Measurements from ENCODE around the gene EML6.

The EML6 gene

GRCh38 chr2:54952425-54952824, 229.0 kb downstream of the EML6 start:
- no peak for DNase-seq

GRCh38 chr2:54952978-54953456, 229.6 kb downstream of the EML6 start:
- DNase-seq = no peak

DNA sequence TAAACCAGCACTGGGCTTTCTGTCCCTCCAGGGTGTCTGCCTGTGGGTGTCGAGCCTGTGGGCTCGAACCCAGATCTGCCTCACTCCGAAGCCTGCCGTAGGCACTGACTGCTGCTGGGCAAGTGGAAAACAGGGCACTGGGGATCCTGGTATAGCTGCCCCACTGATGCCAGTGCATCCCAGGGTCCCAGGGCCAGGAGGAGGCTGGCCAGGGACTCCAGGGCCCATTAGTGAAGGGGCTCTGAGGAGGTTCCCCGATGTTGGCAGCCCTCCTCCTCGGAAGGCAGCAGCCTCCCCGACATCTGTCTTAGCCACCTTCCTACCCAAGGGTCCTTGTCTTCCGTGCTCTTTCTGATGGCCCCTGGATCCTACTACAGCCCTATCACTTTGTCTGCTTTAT, 230.7 kb downstream of the EML6 start:
- DNase-seq = no peak

GRCh38 chr2:54954705-54955357, 231.4 kb downstream of the EML6 start:
- DNase-seq = no peak

GRCh38 chr2:54955358-54956110, 232.1 kb downstream of the EML6 start:
- DNase-seq = no peak

DNA sequence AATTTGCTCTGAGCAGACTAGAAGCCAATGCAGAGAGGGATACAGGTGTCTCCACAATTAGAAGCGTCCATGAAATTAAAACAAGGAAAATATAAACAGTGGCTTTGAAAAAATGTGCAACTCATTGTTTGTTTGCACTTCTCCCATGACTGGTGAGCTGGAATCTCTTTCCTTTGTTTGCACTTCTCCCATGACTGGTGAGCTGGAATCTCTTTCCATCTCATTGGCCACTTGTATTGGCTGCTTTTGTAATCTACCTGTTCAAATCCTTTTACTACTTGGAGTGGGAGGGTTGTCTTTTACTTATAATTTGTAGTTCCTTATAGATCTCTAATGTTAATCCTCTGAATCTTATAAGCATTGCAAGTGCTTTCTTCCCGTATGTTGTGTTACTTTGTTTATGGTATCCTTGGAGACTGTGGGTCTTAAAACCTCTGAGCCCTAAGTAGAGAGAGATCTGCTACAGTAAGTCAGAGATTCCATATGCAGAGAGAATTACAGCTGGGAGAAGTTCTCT, 232.7 kb downstream of the EML6 start:
- no peak for DNase-seq

GRCh38 chr2:54957321-54957999, 234.0 kb downstream of the EML6 start:
- DNase-seq = no peak

DNA sequence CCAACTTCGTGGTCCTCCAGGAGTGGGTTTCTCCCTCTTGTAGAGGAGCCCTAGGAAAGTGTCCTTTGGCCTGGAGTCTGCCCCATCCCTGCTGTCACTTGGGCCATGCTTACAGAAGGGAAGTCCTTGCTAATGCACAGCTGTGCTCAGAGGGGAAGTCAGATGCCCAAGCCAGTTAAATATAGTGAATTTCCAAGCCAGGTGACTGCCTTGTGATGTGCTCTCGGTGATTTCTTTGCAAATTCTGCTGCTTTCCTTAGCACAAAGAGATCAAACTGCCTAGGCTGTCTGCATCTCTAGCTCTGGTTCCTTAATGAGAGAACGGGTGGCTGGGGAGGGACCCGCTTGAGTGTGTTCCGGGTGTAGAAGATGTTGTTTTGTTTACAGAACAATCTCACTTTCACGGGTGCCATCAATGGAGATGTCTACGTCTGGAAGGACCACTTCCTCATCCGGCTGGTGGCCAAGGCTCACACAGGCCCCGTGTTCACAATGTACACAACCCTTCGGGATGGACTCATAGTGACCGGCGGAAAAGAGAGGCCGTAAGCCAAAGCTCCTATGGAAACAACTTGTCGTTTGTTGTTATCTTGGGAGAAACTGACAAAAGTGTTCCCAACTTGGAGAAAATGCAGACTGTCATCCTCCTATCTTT, 235.4 kb downstream of the EML6 start:
- no peak for DNase-seq

DNA sequence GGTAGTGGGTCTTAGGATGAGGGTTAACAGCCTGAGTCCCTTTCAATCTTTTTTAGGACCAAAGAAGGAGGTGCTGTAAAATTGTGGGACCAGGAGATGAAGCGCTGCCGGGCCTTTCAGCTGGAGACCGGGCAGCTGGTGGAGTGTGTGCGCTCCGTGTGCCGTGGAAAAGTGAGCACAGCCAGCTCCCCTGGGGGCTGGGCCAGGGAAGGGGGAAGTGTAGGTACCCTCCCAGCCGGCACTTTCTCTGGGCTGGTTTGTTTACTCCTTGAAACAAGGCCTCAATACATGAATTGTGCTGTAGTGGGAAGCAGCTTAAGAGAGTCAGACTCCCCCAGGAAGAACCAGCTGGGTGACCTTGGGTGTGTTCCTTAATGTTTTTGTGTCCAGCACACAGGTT, 236.7 kb downstream of the EML6 start:
- DNase-seq = no peak

- no peak for DNase-seq
Observed at GRCh38 chr2:54962511-54962910, 239.0 kb downstream of the EML6 start.

DNA sequence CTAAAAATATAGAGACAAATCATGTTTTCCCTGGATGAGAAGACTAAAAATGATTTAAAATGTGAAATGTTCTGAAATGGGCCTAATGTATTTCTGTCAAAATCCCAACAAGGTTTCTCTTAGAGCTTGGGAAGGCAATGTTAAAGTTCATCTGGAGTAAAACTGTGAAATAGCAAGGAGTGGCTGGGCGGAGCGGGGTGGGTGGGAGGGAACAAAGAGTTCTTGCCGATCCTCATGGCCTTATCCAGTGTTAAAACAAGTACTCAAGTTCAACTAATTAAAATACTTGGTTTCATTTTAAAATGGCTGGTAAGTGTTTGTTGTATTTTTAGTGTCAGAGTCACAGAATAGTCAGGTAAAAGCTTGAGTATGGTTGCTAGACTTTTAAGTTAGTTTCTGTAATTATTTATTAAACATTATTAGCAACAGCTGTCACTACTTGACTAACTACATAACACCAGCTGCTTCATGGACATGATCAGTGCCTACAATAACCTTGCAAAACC, 239.5 kb downstream of the EML6 start:
- no peak for DNase-seq

- no peak for DNase-seq
Observed at GRCh38 chr2:54963476-54963875, 240.0 kb downstream of the EML6 start.

- DNase-seq = no peak
Observed at GRCh38 chr2:54964271-54964670, 240.8 kb downstream of the EML6 start.

DNA sequence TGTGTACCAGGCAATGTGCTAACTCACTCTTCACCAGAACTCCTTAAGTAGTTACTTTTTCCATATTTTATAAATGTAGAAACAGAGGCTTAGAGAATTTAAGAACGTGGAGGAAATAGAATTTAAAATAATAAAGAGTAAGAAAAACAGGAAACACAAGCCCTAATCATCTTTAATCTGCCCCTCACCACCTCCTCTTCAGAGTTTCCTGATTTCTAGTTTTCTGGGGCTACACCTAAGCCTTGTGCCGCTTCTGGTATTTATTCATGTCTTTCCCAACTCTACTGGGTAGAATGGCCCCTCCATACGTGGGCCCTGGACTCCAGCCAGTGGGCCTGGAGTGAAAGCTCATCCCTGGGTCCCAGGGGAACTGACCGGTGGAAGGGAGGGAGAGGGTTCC, 241.4 kb downstream of the EML6 start:
- no peak for DNase-seq

DNA sequence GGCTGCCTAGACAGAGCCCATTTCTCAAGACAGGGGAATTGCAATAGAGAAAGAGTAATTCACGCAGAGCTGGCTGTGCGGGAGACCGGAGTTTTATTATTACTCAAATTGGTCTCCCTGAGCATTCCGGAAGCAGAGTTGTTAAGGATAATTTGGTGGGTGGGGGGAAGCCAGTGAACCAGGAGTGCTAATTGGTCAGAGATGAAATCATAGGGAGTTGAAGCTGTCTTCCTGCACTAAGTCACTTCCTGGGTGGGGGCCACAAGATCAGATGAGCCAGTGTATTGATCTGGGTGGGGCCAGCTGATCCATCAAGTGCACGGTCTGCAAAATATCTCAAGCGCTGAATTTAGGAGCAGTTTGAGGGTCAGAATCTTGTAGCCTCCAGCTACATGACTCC, 242.0 kb downstream of the EML6 start:
- DNase-seq = no peak

DNA sequence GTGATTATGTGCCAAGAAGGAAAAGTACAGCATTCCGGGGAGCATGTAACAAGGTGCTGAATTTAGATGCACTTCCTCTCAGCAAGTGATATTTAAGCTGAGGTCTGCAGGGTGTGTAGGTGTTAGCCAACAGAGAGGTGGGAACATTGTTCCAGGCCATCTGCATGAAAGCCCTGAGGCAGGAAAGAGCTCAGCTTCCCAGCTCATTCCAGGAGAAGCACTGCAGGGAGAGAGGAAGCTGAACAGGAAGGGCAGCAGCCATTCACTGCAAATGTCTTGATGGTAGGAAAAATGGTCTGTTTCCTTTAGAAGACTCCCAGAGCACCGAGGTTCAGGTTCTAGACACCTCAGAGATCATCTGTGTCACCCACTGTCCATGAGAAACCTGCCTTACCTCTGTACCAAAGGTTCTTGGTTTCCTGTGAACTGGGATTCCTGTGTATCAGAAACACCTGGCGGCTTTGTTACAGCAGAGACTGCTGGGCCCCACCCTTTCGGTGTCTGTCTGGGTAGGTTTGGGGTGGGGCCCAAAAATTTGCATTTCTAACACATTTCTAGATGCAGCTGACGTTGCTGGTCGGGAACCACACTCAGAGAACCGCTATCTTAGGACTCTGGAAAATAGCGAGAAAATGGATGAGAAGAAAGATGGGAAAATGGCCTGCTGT, 242.8 kb downstream of the EML6 start:
- no peak for DNase-seq

GRCh38 chr2:54966837-54967236, 243.4 kb downstream of the EML6 start:
- no peak for DNase-seq

- no peak for DNase-seq
Observed at GRCh38 chr2:54967269-54967668, 243.8 kb downstream of the EML6 start.

GRCh38 chr2:54967759-54968365, 244.4 kb downstream of the EML6 start:
- DNase-seq = no peak

DNA sequence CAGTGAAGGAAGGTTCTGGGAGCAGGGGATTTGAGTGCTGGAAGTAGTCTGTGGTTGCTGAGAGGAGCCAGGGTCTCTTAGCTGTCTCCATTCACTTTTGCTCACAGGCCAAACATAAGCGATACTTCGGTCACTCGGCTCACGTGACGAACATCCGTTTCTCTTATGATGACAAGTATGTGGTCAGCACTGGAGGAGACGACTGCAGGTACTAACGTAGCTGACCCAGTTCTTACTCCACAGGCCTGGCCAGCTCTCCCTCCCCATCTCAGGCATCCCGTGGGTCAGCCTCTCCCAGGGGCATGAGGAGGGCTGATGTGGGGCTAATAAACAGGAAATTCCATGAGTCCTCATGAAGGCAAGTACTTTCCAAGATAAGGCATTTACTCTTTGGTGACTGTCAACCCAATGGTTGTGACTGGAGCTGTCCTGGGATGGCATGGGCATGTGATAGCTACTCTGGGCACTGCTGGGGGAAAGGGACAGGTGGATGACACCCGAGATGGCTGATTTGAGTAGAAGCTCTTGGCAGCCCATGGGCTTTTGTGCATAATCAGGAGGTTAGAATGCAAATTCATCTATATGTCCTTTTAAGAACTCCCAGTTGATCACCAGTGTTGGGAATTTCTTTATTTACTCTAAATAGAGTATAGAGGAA, 245.2 kb downstream of the EML6 start:
- DNase-seq = no peak

- DNase-seq = no peak
Observed at GRCh38 chr2:54969295-54969939, 246.0 kb downstream of the EML6 start.
